HG03045 (cell line): ENCODE data around the gene TMUB2.
"Not testable (repeated sequence)": the region's sequence is repeated elsewhere in the genome, so short reads cannot be mapped to it uniquely, and the experiment has no call there.

ENCODE experiments used
- ATAC-seq: cut with Tn5 transposase; IDR thresholded peaks from one replicate; pipeline ENCODE4 v1.9.1; 2021; ENCODE audit warnings: mild to moderate bottlenecking, moderate library complexity; ENCODE audit not compliant: unreplicated experiment

Gene TMUB2

GRCh38 chr17:44218344-44219107 is 31.8 kb downstream of the TMUB2 start:
- peak; percentile 40 for ATAC-seq

GRCh38 chr17:44219108-44219615 is 32.4 kb downstream of the TMUB2 start:
- peak; percentile 40 for ATAC-seq

- ATAC-seq = peak; percentile 10
Observed at GRCh38 chr17:44219616-44220212, 32.9 kb downstream of the TMUB2 start, which contains the start of gene UBTF. Gene UBTF (minus strand): TSS chr17:44219675. CDS start chr17:44218229, 1,446 bp downstream.

- no peak for ATAC-seq
Observed at GRCh38 chr17:44220213-44221083, 33.7 kb downstream of the TMUB2 start.

- ATAC-seq = no peak
Observed at GRCh38 chr17:44221084-44221861, 34.5 kb downstream of the TMUB2 start.

GRCh38 chr17:44221862-44222111 is 35.0 kb downstream of the TMUB2 start:
- ATAC-seq = no peak

- no peak for ATAC-seq
Observed at GRCh38 chr17:44222112-44222869, 35.5 kb downstream of the TMUB2 start.

- ATAC-seq = no peak
Observed at GRCh38 chr17:44223541-44224071, 36.8 kb downstream of the TMUB2 start.

GRCh38 chr17:44229090-44229489 is 42.3 kb downstream of the TMUB2 start:
- no peak for ATAC-seq

- ATAC-seq = no peak
Observed at GRCh38 chr17:44230140-44230539, 43.4 kb downstream of the TMUB2 start.

- ATAC-seq = no peak
Observed at GRCh38 chr17:44232061-44232460, 45.3 kb downstream of the TMUB2 start.

- ATAC-seq = no peak
Observed at GRCh38 chr17:44233582-44233981, 46.8 kb downstream of the TMUB2 start.

- ATAC-seq = no peak
Observed at GRCh38 chr17:44235583-44235936, 48.8 kb downstream of the TMUB2 start.

GRCh38 chr17:44236444-44236991 is 49.7 kb downstream of the TMUB2 start:
- ATAC-seq = no peak

- ATAC-seq = not testable (repeated sequence)
Observed at GRCh38 chr17:44237886-44238285, 51.1 kb downstream of the TMUB2 start.

GRCh38 chr17:44241106-44241624 is 54.4 kb downstream of the TMUB2 start:
- no peak for ATAC-seq
